DLD1 (cell line): ENCODE results near the gene C2orf68.
"Not testable (repeated sequence)": the region's sequence is repeated elsewhere in the genome, so short reads cannot be mapped to it uniquely, and the experiment has no call there.

Experiments used
- in situ Hi-C: cut with HindIII; loops from 2 replicates; pipeline ENCODE4 v1.10.0; 2017; ENCODE audit warnings: low sequenced_read_pairs

The C2orf68 gene

DNA sequence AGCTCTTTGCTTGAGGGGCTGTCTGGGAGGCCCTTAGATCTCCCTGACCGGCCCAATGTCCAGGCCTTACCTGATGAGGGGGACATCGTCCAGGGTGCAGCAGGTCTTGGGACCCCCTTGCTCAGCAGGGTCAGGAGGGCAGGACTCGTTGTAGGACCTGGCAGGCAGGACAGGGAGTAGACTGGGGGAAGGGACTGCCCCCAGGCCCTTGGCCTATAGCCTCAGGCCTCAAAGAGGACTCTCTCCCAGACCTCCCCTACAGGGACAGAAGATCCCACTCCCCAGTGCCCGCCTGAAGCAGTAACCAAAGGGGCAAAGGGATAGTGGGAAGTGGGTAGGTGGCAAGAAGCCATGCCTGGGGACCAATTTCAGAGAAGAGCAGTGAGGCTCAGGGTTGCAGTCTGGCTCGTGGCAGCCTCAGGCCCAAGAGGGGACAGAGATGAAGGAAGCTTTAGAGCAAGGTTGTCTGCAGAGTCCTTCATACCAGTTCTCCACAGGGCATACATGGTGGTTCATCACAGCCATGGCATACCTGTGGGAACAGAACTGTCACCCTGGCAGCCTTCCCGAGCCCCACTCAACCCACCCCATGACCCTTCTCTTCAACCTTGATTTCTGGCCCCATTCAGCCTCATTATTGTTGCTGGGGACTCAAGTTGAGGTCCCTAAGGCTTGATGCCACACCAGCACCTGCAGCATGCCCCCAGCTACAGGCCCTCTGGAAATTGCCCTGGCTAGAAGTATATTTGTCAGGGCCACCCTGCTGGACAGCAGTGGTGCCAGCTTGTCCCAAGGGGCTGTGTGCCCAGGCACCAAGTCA lies 10.7 kb downstream of the C2orf68 start:
- in situ Hi-C loops: no loop called here

DNA sequence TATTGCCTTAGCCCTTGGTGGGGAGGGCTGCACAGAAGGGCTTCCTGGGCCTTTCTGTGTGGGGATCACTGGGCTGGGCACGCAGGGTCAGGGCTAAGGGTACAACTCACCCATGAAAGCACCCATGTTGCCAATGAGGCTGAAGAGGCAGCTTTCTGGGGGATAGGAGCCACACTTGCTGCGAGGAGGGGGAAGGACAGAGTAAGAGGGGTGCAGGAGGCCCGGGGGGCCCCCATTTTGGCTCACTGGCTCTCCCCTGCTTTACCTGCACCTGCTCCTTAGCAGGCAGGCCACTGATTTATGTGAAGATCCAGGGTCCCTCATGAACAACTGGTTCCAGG lies 11.7 kb downstream of the C2orf68 start:
- in situ Hi-C loops: no loop called here

DNA sequence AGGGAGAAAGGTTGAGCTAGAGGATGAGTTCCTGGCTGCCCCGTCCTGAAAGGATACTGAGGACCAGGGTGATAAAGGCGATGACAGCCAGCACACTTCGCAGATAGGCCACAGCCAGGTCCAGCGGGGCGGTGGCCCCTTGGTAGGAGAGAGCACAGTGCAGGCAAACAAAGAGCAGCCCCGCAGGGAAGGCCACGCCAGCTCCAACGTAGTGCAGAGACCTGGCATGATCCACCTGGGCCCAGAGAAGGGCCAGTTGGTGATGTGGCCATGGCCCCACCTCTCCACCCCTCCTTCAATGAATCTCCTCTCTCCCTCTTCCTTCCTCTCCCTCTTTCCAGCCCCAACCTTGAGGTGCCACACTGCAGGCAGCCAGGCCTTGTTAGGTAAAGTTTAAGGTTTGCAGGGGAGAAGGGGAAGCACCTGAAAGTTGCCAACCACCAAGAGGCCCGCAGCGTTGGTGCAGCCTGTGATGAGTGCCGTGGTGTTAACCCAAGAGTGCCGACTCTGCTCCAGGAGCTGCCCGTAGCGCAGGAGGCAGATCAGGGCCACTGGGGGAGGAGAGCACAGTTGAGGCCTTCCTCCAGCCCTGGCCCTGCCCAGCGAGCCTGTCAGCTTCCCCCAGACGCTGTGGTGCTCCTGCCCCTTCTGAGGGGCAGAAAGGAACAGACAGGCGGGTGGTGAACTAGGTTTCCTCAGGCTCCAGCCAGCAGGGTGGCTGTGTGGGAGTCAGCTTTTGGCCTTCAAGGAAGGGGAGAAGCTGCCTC lies 12.2 kb downstream of the C2orf68 start:
- in situ Hi-C loops: no loop called here

GRCh38 chr2:85598594-85599340 lies 13.1 kb downstream of the C2orf68 start:
- in situ Hi-C loops: no loop called here

- in situ Hi-C loops: no loop called here
Measured at GRCh38 chr2:85597241-85597640, 14.6 kb downstream of the C2orf68 start.

- in situ Hi-C loops: no loop called here
Measured at GRCh38 chr2:85596486-85597143, 15.3 kb downstream of the C2orf68 start.

DNA sequence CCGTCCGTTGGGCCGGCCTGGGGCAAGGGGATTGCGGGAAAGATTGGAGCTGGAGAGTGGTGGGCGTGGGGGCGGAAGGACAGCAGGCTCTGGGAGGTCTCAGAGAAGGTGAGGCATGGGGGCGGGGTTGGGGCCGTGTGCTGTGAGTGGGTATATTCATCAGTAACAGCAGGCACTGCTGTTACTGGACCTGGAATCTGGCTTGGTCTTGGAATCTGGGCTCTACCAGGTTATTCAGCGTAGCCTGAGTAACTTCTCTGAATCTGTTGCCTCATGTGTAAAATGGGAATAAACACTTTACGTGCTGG lies 15.9 kb downstream of the C2orf68 start:
- in situ Hi-C loops: no loop called here

DNA sequence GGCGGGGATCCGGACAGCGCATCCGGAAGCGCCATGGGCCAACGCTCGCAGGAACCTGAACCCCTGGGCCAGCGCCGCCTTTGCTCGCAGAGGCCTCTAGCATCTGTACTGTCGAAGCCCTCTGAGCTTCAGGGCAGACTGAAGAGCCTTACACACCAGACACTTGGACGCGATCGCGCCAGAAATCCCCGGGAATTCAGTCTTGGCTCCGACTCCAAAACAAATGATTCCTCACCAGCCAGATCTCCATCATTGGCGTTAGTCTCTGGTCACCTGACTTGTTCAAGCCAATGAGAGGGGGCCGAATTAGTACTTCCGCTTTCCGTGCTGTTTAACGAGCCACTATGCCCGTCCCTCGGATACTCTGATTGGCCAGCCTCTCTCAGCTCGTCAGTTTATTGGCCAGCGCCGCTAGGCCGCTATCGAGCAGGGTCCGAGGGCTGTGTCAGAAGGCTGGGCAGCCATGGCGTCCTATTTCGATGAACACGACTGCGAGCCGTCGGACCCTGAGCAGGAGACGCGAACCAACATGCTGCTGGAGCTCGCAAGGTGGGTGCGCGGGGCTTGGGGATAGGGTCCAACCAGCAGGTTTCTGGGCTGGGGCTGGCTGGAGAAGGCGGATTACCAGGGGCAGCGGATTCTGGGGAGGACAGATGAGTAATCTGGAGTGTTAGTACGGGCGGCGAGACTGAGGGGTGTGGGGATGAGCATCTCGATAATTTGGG lies 16.4 kb downstream of the C2orf68 start, which contains the start of gene RNF181:
Gene RNF181 (plus strand): TSS at position 445 of the 725 bp plus-strand sequence. CDS start 19 bp downstream, at position 464.
- in situ Hi-C loops: no loop called here

GRCh38 chr2:85594715-85595300 lies 17.1 kb downstream of the C2orf68 start:
- in situ Hi-C loops: no loop called here

GRCh38 chr2:85593023-85593422 lies 18.8 kb downstream of the C2orf68 start:
- in situ Hi-C loops: no loop called here

- in situ Hi-C loops: not testable (repeated sequence)
Measured at GRCh38 chr2:85592299-85592698, 19.6 kb downstream of the C2orf68 start.

DNA sequence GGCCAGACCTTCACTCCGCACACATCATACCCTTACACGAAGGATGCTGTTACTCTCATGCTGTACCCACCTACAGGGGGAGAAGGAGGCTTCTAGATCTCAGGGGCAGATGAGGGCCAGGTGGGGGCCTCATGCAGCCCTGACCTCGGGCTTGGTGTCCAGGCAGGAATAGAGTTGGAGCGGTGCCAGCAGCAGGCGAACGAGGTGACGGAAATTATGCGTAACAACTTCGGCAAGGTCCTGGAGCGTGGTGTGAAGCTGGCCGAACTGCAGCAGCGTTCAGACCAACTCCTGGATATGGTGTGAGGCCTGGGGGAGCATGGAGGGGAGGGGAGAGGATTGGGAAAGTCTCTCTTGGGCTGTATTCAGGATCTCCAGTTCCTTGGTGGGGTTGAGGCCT lies 20.3 kb downstream of the C2orf68 start:
- in situ Hi-C loops: no loop called here

GRCh38 chr2:85590950-85591349 lies 20.9 kb downstream of the C2orf68 start:
- in situ Hi-C loops: no loop called here

- in situ Hi-C loops: no loop called here
Measured at GRCh38 chr2:85589982-85590791, 21.7 kb downstream of the C2orf68 start.

DNA sequence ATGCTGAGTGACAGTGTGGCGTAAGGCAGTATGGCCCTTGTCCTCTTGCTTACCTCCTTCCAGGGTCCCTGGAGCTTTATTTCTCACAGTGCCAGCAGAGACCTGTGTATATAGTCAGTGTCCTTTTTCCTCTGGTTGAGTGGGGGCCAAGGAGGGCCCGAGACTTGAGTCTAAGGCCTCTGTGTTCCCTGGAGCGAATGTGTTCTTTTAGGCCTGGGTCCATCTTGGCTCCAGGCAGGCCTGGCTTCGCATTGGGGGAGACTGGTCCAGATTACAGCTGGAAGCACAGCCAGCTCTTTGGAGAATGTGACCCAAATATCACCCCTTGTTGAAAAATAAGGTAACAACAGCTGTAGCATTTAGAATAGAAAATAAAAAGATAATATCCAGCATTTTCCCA lies 22.7 kb downstream of the C2orf68 start:
- in situ Hi-C loops: no loop called here

- in situ Hi-C loops: no loop called here
Measured at GRCh38 chr2:85588645-85589044, 23.2 kb downstream of the C2orf68 start.

- in situ Hi-C loops: no loop called here
Measured at GRCh38 chr2:85588236-85588635, 23.6 kb downstream of the C2orf68 start.

DNA sequence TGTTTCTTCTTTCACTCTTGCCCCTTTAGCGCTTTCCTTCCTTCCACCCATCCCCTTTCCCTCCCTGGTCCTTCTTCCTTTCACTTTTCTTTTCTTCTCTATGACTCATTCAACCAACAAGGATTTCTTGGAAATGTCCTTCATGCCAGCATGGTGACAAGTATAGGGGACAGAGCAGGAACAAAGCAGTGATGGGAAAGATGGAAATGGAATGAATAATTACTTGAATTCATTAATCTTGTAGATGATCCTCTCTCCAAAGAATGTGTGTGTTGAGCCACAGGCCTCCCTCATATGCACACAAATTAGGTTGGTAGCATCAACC lies 26.1 kb downstream of the C2orf68 start:
- in situ Hi-C loops: no loop called here
